KMS-11 (cell line): Measurements from ENCODE around the gene DONSON.
"Not testable (repeated sequence)": the region's sequence is repeated elsewhere in the genome, so short reads cannot be mapped to it uniquely, and the experiment has no call there.

Experiments
- H2AFZ ChIP-seq: fragments of 200-600 bp; sonication (generic); 2 replicates; pipeline ENCODE4 v1.6.1; 2016; ENCODE audit warnings: antibody characterized with exemption, mixed run types, low read depth
- H3K27ac ChIP-seq: fragments of 200-600 bp; sonication (generic); 2 replicates; pipeline ENCODE4 v1.6.1; 2016; ENCODE audit warnings: mild to moderate bottlenecking, mixed run types
- H3K27me3 ChIP-seq: fragments of 200-600 bp; sonication (generic); 2 replicates; pipeline ENCODE4 v1.6.1; 2017; ENCODE audit warnings: mild to moderate bottlenecking, low read depth, mixed run types, moderate library complexity; ENCODE audit not compliant: insufficient read depth
- H3K36me3 ChIP-seq: fragments of 200-600 bp; sonication (generic); 2 replicates; pipeline ENCODE4 v1.6.1; 2017; ENCODE audit warnings: mild to moderate bottlenecking, mixed run types; ENCODE audit not compliant: insufficient read depth
- H3K4me1 ChIP-seq: fragments of 200-600 bp; sonication (generic); 2 replicates; pipeline ENCODE4 v1.6.1; 2016; ENCODE audit warnings: mild to moderate bottlenecking, low read depth, mixed run types; ENCODE audit not compliant: poor library complexity, severe bottlenecking
- H3K4me2 ChIP-seq: fragments of 200-600 bp; sonication (generic); 2 replicates; pipeline ENCODE4 v1.7.0; 2016; ENCODE audit warnings: mild to moderate bottlenecking, mixed run types
- H3K4me3 ChIP-seq: fragments of 200-600 bp; sonication (generic); IDR thresholded peaks from 2 replicates; pipeline ENCODE4 v1.6.1; 2017; ENCODE audit warnings: low read depth, low read length, mixed read lengths; ENCODE audit not compliant: insufficient read depth
- H3K79me2 ChIP-seq: fragments of 200-600 bp; sonication (generic); 2 replicates; pipeline ENCODE4 v1.6.1; 2016; ENCODE audit warnings: low read depth, mixed run types; ENCODE audit not compliant: insufficient read depth
- H3K9ac ChIP-seq: fragments of 200-600 bp; sonication (generic); 2 replicates; pipeline ENCODE4 v1.6.1; 2016; ENCODE audit warnings: mild to moderate bottlenecking, mixed run types
- H4K20me1 ChIP-seq: fragments of 200-600 bp; sonication (generic); 2 replicates; pipeline ENCODE4 v1.6.1; 2016; ENCODE audit warnings: mild to moderate bottlenecking, mixed run types; ENCODE audit not compliant: insufficient read depth
- CTCF ChIP-seq: fragments of 200-600 bp; sonication (generic); conservative IDR thresholded peaks from 2 replicates; pipeline ENCODE4 v1.6.1; 2017; ENCODE audit warnings: low read depth, mild to moderate bottlenecking, antibody characterized with exemption, low read length, moderate library complexity, mixed read lengths

The DONSON gene

GRCh38 chr21:33618407-33618806, 29.9 kb upstream of the DONSON start:
- no peaks in the 10 kb centered on the region for H3K36me3 ChIP-seq
- no peak overlapping the region for H2AFZ ChIP-seq
- H3K4me2 ChIP-seq, result no peak overlapping the region
- no peaks in the 10 kb centered on the region for H4K20me1 ChIP-seq
- no peak overlapping the region for H3K4me3 ChIP-seq
- H3K4me1 ChIP-seq, result no peaks in the 10 kb centered on the region
- H3K79me2 ChIP-seq, result no peaks in the 10 kb centered on the region
- no peak overlapping the region for H3K9ac ChIP-seq
- no peak for TF ChIP-seq CTCF
- H3K27me3 ChIP-seq, result no peaks in the 10 kb centered on the region
- no peak overlapping the region for H3K27ac ChIP-seq

- H3K4me1 ChIP-seq, H3K4me2 ChIP-seq, H4K20me1 ChIP-seq, H3K79me2 ChIP-seq, H3K36me3 ChIP-seq, H3K27me3 ChIP-seq, H3K9ac ChIP-seq, H2AFZ ChIP-seq, H3K27ac ChIP-seq, H3K4me3 ChIP-seq: not testable (repeated sequence)
Measured at GRCh38 chr21:33617565-33617964, 29.1 kb upstream of the DONSON start.

- Histone ChIP-seq H3K27ac (no peak overlapping the region), H4K20me1 (no peaks in the 10 kb centered on the region), H2AFZ (no peak overlapping the region), H3K27me3 (no peaks in the 10 kb centered on the region), H3K4me2 (no peak overlapping the region), H3K9ac (no peak overlapping the region), H3K79me2 (no peaks in the 10 kb centered on the region), H3K4me3 (no peak overlapping the region), H3K4me1 (no peaks in the 10 kb centered on the region), H3K36me3 (no peaks in the 10 kb centered on the region)
- no peak for TF ChIP-seq CTCF
Measured at GRCh38 chr21:33611006-33611744, 22.7 kb upstream of the DONSON start.

- Histone ChIP-seq H4K20me1 (no peaks in the 10 kb centered on the region), H3K79me2 (no peaks in the 10 kb centered on the region), H3K4me1 (no peaks in the 10 kb centered on the region), H3K9ac (no peak overlapping the region), H3K36me3 (no peaks in the 10 kb centered on the region), H2AFZ (no peak overlapping the region), H3K27ac (no peak overlapping the region), H3K4me3 (no peak overlapping the region), H3K4me2 (no peak overlapping the region), H3K27me3 (no peaks in the 10 kb centered on the region)
- TF ChIP-seq CTCF, result no peak
Measured at GRCh38 chr21:33608559-33608958, 20.1 kb upstream of the DONSON start.

GRCh38 chr21:33598051-33598450, 9.6 kb upstream of the DONSON start:
- no peaks in the 10 kb centered on the region for H4K20me1 ChIP-seq
- H3K27ac ChIP-seq, result no peak overlapping the region
- no peak overlapping the region for H3K4me2 ChIP-seq
- H2AFZ ChIP-seq, result no peak overlapping the region
- no peaks in the 10 kb centered on the region for H3K79me2 ChIP-seq
- H3K4me3 ChIP-seq, result no peak overlapping the region
- H3K27me3 ChIP-seq, result no peaks in the 10 kb centered on the region
- H3K4me1 ChIP-seq, result no peaks in the 10 kb centered on the region
- TF ChIP-seq CTCF, result no peak
- H3K36me3 ChIP-seq, result no peaks in the 10 kb centered on the region
- no peak overlapping the region for H3K9ac ChIP-seq
